GDM1 (cell line): Measurements from ENCODE around the gene PLCZ1.
"Not testable (repeated sequence)": the region's sequence is repeated elsewhere in the genome, so short reads cannot be mapped to it uniquely, and the experiment has no call there.

ENCODE experiments used
- DNase-seq: peaks from one replicate; lab custom pipeline; 2025; lab: John Stamatoyannopoulos, UW

The PLCZ1 gene

DNA sequence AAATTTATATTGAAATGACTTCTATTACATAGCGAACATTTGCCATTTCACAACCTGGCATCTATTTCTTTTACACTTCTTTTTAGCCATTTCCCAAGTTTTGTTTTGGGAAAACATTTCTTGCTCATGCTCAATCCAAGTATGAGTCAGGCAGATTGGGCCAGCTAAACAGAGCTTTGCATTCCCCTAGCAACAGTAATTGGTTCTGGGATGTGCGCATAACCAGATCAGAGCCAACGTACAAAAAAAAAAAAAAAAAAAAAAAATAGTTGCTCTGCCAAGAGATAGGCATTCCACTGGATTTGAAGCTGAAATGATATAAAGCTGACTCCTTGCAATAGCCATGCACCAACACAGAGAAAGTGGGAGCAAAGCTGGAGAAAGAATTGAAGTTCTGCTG, 37.5 kb downstream of the PLCZ1 start:
- no peak for DNase-seq

- no peak for DNase-seq
Measured at GRCh38 chr12:18696971-18697602, 40.7 kb downstream of the PLCZ1 start.

- DNase-seq: not testable (repeated sequence)
Measured at GRCh38 chr12:18693986-18694385, 43.8 kb downstream of the PLCZ1 start.

GRCh38 chr12:18690653-18691052, 47.2 kb downstream of the PLCZ1 start:
- DNase-seq: no peak

DNA sequence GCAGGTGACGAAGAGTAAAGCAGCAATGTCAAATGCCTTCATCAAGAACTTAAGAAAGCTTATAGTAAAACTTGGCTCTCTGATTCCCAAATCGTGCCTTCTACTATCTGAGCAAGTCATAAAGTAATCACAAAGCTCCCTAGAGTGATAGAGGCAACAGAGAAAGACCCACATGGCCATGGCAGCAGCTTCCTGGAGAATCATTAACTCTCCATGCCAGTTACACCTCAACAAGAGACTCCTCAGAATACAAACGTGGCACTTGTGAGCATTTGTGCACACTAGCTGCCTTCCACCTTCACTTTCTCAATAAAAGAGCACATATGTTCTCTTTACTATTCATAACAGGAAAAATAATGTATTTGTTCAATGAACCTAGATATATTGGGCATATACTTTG, 48.0 kb downstream of the PLCZ1 start:
- DNase-seq: no peak

DNA sequence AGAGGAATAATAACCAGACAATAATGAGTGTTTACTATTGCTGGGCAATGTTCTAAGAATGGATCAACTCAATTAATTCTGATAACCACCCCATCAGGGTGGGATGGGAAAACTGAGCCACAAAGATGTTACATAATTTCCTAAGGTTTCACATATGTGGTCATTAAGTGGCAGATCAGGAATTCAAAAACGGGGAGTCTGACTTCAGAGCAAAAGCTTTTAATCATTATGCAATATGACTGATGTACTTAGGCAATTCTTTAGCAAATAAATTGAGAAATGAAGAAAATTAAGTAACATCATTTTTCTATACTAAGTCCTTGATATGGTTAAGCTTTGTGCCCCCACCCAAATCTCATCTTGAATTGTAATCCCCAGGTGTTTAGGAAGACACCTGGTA, 53.4 kb downstream of the PLCZ1 start:
- DNase-seq: no peak

DNA sequence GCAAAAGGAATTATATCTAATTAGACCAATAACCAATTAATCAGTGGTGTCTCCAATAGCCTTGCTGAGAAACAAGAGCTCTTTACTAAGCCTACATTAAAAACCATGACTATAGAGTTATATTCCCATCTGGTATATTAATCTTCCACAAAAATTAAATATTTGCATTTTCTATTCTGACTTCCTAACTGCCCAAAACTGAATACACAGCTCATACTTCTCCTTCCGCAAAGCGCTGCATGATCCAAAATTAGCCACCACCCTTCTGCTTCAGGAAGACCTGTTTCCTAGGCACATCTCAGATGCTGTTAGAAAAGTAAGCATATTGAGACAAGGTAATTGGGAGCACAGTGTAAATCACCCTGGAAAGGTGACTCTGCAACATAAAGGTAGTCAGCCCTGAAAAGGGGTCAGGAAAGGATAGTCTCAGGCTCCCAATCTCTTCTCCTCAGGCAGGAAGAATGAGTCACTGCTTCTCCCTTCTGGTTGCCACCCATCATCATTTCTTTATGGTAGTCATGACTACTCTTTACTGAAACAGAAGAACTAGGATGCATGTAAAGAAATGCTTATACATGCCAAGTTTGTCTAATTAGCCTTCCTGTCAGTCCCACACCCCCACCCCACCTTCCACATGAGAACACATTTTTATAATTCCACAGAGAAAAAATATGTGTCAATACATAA, 54.3 kb downstream of the PLCZ1 start:
- no peak for DNase-seq

- no peak for DNase-seq
Measured at GRCh38 chr12:18681818-18682217, 56.0 kb downstream of the PLCZ1 start.

GRCh38 chr12:18676996-18677588, 60.7 kb downstream of the PLCZ1 start:
- no peak for DNase-seq

DNA sequence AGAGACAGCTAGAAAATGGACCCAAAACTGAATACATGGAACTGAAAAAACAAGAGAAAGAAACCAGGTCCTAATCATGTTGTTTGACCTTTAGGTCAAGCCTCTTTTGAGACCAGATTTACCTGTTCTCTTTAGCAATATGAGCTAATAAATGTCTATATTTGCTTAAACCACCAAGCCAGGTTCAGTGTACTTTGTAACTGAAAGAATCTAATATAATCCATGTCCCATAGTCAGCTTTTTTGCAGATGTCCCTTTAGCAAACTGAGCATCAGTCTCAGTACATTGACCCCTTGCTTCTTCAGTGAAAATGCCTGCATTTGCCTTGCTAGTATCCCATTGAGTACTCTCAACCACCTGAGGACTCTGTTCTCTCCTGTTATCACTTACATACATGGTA, 61.7 kb downstream of the PLCZ1 start:
- DNase-seq: no peak

DNA sequence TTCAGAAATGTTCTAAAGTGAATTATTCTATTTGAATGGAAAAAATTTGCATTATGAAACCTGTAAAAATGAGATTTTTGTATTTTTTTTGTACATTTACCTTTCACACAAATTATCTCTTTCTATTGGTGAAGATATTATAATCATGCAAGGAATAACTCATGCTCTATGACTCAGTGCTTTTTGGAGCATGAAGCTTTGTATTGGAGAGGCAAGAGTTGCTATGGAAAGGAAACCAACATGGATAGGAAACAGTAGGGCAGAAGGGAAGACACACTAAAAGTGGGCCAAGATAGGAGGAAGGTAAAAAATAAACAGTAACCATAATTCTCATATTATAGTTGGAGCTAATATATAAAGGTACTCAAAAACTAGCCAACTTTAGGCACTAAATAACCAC, 79.0 kb downstream of the PLCZ1 start:
- DNase-seq: no peak

DNA sequence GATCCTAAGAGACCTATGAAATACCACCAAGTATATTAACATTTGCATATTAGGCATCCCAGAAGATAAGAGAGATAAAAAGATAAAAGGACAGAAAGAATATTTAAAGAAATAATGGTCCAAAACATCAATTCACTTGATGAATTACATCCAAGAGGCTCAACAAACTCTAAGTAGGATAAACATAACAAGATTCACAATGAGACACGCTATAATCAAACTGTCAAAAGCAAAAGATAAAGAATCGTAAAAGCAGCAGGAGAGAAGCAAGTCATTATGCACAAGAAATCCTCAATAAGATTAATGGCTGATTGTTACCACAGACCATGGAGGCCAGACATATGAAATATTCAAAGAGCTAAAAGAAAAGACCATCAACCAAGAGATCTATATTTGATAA, 79.6 kb downstream of the PLCZ1 start:
- no peak for DNase-seq

DNA sequence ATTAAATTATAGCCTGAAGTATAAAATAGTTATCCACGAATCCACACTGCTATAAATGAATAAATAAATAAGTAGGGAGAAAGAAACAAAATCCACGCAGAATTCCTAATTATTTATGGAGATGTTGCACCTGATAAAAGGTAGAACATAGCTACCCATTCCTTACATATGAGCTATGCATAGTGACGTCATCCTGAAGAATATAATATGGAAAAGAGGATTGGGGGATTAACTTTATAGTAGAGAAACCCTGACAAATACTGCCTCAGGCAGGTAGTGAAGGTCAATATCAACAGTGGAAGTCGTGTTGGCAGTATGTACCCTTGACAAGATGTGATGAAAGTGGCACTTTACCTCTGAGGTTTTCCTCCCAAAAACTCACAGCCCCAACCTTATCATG, 82.5 kb downstream of the PLCZ1 start:
- DNase-seq: no peak

DNA sequence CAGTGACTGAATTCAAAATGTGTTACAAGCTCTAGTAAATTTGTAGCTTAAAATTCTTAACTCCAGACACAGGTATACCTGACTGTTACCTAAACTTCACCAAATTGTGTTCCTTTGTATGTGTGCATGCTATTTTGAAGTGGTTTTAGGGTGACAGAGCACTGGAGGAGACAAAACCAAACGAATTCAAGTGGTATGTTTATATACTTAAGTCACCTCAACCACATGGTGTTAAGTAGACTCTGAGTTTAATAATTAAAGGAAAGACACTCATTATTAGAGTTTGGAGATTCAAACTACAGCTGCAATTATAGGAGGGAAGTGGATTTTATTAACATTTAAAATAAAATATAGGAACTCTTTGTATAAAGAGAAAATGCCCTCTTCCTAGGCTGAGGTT, 84.3 kb downstream of the PLCZ1 start:
- no peak for DNase-seq

GRCh38 chr12:18652596-18652995, 85.2 kb downstream of the PLCZ1 start:
- no peak for DNase-seq

DNA sequence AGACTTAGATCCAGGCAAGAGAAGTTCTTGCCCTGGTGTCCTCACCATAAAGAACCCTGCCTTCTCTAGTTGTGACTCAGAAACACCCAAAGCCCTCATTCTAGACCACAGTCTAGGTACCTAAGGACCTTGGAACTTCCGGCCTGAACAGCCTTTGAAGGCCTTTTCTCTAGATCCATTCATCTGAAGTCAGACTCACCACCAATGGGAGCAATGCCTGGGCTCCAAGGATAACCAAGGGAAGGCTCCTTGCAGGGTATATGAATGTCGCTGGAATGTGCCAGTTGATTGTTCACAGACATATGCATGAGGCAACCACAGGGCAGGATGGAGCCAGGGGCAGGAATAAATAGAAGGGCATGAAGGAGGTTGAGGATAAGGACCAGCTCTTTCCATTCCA, 86.3 kb downstream of the PLCZ1 start:
- DNase-seq: no peak

DNA sequence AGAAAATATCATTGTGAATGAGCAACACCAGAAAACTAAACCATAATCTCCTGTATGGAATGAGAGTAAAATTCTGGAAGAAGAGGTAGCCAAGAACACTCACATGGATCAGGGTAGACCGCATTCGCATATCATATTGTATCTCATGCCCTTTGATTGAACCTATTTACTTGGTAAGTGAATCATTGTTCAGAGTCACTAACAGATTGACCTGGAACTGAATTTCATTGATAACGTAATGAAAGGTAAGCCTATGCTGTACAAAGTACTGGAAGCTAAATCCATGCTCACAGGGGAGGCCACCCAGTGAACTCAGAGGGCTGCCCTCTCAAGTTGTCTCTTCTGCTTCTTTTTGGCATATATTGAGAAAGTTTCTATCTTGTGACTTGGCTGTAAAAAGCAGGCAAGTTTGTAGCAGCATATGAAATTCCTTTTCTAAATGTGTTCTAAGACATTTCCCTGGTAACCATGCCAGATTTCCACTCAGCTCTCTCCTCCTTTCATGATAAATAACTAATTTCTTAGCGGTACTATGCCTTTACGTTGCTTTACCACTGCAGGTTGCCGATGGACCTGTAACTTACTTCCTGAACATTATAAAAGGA, 91.4 kb downstream of the PLCZ1 start:
- no peak for DNase-seq

DNA sequence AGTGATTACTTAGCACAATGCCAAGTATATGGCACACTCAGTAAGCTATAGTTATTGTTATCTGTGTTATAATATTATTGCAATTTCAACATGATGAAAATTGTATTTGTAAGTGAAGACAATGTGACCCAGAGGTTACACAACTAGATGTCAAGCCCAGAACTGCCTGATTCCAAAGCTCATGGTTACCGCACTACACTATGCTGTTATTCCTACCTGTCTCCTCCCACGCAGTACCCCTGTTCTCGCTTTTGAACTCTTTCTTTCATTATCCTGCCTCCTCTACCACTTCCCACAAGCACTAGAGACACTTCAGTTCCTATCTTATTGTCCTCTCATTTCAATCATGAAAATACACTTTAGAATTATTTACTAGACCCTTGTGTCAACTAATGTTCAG, 93.2 kb downstream of the PLCZ1 start:
- no peak for DNase-seq

GRCh38 chr12:18643681-18644080, 94.1 kb downstream of the PLCZ1 start:
- no peak for DNase-seq

DNA sequence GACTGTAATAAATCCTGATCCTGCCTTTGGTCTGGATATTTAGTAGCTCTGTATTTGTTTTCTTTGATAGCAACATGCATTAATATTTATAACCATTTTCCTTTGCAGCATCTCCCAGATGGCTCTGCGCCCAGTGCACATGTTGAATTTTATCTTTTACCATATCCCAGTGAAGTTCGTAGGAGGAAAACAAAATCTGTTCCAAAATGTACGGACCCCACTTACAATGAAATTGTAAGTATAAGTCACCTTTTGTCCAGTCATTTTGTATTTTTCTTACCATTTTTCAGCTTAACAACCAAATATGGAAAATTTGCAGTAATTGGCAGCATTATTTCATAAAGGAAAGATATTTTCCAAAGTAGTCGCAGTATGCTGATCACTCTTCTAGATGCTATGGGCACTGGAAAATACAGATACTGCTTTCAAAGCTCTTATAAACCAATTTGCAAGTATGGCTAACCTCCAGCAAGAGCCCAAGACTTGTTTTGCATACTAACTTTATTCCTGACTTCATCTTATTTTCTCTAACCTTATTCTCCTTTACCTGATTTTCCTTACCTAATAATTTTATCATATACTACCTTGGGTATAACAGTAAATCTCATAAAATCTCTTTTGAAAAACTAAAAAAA, 97.4 kb downstream of the PLCZ1 start:
- DNase-seq: no peak

DNA sequence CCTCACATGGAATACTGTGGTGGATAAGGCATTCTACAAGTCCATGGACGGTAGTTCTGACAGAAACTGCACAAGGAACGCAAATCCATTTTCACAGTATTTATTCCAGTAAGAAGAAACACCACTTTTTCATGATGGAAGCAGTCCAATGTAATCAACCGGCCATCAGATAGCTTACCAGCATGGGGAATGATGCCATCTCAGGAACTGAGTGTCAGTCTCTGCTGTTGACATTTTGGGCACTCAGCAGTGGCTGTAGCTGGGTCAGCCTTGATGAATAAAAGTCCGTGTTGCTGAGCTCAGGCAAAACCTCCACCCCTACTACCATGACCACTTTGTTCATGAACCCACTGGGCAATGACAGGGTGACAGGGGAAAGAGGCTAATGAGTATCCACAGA, 103.4 kb downstream of the PLCZ1 start:
- DNase-seq: no peak
